Peyer's patch (tissue), 4 donors: ENCODE results near the gene BABAM1. TPM values are rescaled to one million over a fixed set of nuclear protein-coding genes. Genes with fewer than 3 reads are reported as not detected.

Experiments
- DNase-seq, 3 donors: peaks; one replicate each; pipeline ENCODE4 v3.0.0-alpha.2; 2017 to 2019
- H3K27ac ChIP-seq, 4 donors: fragments of 200-600 bp; sonication (generic); one replicate each; pipeline ENCODE4 v1.5.1; 2016 to 2019
- H3K27me3 ChIP-seq, 2 donors: fragments of 200-600 bp; sonication (generic); one replicate each; pipeline ENCODE4 v1.5.1; 2019
- H3K36me3 ChIP-seq, 3 donors: fragments of 200-600 bp; sonication (generic); one replicate each; pipeline ENCODE4 v1.5.1; 2016 to 2019
- H3K4me1 ChIP-seq, 4 donors: fragments of 200-600 bp; sonication (generic); one replicate each; pipeline ENCODE4 v1.5.1; 2016 to 2019
- H3K4me3 ChIP-seq, 4 donors: fragments of 200-600 bp; sonication (generic); 1 replicate in 3 of 4; 2 replicates in 1 of 4; pipeline ENCODE4 v1.5.1; 2016 to 2019; ENCODE audit warnings: mild to moderate bottlenecking in 1 of 4
- H3K9me3 ChIP-seq, 4 donors: fragments of 200-600 bp; sonication (generic); one replicate each; pipeline ENCODE4 v1.5.1; 2016 to 2019; ENCODE audit warnings: mild to moderate bottlenecking in 1 of 4
- POLR2A ChIP-seq, 2 donors: fragments of 450-650 bp; IDR thresholded peaks; one replicate each; pipeline ENCODE4 v1.5.1; 2017; ENCODE audit warnings: antibody characterized with exemption in 2 of 2, mild to moderate bottlenecking in 2 of 2, moderate library complexity in 2 of 2
- total RNA-seq, 4 donors: library from RNA; depleted of rRNA; stranded (reverse); fragments of >200 nt; gene quantifications; one replicate each; pipeline ENCODE4 v1.1.0, GENCODE V29; 2016
- TF ChIP-seq, protein P1 (sequence below), 6 experiments: fragments of 450-650 bp in 4 of 6; fragments of 200-600 bp in 2 of 6; sonication (generic) in 1 of 6; IDR thresholded peaks; one replicate each; pipeline ENCODE4 v1.5.1; 2017 to 2019; ENCODE audit warnings: antibody characterized with exemption in 6 of 6, mild to moderate bottlenecking in 3 of 6, moderate library complexity in 1 of 6

The BABAM1 gene
- total RNA-seq, 4 donors from 2014 or later = 51.8 to 174 (median 59.2) TPM

DNA sequence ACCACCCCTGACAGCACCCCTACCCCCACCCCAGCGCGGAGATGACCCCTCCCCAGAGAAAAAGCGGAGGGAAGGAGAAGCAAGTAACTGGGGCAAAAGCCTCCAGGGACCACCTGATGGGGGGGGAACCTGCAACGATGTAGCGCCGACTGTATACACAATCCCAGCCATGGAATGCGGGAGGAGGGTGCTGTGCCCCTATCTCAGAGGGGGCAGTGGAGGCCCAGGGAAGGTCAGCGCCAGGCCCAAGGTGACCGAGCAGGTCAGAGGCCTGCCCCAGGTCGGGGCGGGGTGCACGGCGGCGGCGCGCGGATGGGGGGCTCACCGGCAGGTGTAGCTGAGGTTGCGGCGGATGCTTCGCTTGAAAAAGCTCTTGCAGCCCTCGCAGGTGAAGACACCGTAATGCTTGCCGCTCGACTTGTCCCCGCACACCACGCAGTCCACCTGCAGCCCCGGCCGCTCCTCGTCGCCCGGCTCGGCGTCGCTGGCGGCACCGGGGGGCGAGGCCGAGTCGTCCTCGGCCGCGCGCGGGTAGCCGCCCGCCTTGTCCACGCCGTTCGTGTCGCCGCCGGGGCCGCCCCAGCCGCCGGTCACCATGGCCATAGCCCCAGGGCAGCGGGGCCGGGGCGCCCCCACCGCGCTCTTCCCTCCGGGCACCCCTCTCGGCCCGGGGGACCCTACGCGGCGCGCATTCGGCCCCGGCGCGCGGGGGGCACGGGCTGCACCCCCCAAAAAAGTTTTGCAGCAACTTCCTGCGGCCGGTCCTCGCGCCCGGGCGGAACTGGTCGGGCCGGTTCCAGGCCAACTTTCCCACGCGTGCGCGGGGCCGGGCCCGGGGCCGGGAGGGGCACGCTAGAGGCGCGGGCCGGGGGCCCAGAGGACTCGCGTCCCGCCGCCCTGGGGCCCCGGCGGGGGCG lies 22.4 kb upstream of the BABAM1 start:
- Histone ChIP-seq H3K9me3 (no peaks in the 10 kb centered on the region), H3K27me3 (no peaks in the 10 kb centered on the region), H3K27ac (peak overlapping the region; percentile 71 to 92 (median 85)), H3K36me3 (peaks cover 0 to 4% (median 0%) of the 10 kb centered on the region in 3 donors), H3K4me1 (peaks cover 7 to 66% (median 13%) of the 10 kb centered on the region in 4 donors), H3K4me3 (peak overlapping the region; percentile 57 to 93 (median 74))
- peak in 2 of 3 donors; percentile 64 for DNase-seq
- no peak for TF ChIP-seq POLR2A (IDR thresholded peaks at IDR 0.05)
- TF ChIP-seq, protein P1, sequence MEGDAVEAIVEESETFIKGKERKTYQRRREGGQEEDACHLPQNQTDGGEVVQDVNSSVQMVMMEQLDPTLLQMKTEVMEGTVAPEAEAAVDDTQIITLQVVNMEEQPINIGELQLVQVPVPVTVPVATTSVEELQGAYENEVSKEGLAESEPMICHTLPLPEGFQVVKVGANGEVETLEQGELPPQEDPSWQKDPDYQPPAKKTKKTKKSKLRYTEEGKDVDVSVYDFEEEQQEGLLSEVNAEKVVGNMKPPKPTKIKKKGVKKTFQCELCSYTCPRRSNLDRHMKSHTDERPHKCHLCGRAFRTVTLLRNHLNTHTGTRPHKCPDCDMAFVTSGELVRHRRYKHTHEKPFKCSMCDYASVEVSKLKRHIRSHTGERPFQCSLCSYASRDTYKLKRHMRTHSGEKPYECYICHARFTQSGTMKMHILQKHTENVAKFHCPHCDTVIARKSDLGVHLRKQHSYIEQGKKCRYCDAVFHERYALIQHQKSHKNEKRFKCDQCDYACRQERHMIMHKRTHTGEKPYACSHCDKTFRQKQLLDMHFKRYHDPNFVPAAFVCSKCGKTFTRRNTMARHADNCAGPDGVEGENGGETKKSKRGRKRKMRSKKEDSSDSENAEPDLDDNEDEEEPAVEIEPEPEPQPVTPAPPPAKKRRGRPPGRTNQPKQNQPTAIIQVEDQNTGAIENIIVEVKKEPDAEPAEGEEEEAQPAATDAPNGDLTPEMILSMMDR (IDR thresholded peaks at IDR 0.05) = no peak

DNA sequence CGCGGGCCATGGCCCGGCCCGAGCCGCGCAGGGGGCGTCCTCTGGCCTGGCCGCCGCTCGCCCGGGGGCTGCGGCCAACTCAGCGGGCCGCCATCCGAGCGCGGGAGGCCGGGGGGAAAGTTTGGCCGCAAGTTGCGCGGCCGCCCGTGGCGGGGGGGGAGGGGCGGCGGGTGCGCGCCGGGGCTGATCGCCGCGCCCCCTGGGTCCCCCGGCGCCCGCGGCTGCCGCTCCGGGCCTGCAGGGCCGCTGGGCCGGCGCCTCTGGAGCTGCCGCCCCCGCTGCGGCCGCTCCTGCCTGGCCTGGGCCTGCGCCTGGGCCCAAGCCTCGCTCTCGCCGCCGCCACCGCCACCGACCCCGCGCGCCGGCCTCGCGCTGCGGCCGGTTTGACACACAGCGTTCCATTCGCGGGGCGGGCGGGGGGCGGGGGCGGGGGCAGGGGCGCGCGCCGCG lies 21.7 kb upstream of the BABAM1 start, which contains the start of gene NR2F6:
NR2F6 (minus strand) TSS at position 385 of the 450 bp plus-strand sequence. CDS start 699 bp downstream, outside the sequence.
- Histone ChIP-seq H3K36me3 (peaks cover 0 to 4% (median 0%) of the 10 kb centered on the region in 3 donors), H3K4me1 (peaks cover 7 to 59% (median 13%) of the 10 kb centered on the region in 4 donors), H3K27ac (peak within 1 kb of the TSS; percentile 79 to 92 (median 90)), H3K4me3 (peak within 1 kb of the TSS; percentile 57 to 93 (median 74)), H3K27me3 (no peaks in the 10 kb centered on the region), H3K9me3 (no peaks in the 10 kb centered on the region)
- TF ChIP-seq POLR2A (IDR thresholded peaks at IDR 0.05) = peak in 1 of 2 donors; percentile 68
- TF ChIP-seq, protein P1 (IDR thresholded peaks at IDR 0.05) = no peak
- DNase-seq = no peak

DNA sequence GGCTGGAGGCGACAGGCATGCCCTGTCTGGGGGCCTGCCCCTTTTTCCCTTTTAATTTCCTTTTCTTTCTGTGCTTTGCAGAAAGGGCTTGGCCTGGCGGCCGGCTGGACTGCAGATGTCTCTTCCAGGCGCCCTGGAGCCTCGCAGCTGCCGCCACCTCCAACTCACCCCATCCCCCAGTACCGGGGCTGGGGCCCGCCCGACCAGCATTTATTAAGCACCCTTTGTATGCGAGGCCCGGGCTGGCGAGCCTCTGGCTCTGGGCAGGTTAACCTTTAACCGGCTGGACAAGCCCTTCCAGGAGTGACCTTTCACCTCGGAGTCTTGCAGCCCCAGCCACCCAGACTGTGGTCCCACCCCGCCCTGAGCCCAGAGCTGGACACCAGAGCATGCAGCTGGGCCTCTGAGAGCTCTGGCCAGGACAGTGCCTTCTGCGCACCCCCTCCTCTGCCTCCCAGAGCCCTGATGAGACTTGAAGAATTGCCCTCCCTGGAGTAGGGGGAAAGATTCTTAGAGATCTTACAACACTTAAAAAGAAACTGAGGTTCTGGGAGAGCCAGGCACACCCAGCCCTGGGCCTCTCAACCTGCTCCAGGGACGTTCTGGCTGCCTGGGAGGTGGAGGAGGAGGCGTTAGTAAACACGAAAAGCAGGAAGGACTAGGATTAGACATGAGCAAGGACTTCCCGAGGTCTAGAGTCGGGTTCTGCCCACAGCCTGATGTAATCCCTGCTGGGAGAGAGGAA lies 20.4 kb upstream of the BABAM1 start:
- H3K9me3 ChIP-seq = no peaks in the 10 kb centered on the region
- no peaks in the 10 kb centered on the region for H3K36me3 ChIP-seq
- no peaks in the 10 kb centered on the region for H3K27me3 ChIP-seq
- peaks cover 7 to 47% (median 13%) of the 10 kb centered on the region in 4 donors for H3K4me1 ChIP-seq
- TF ChIP-seq POLR2A (IDR thresholded peaks at IDR 0.05) = peak; percentile 9 to 27
- TF ChIP-seq, protein P1 (IDR thresholded peaks at IDR 0.05) = no peak
- H3K27ac ChIP-seq = peak overlapping the region; percentile 79 to 92 (median 90)
- peak in 2 of 3 donors; percentile 79 for DNase-seq
- H3K4me3 ChIP-seq = peak overlapping the region; percentile 57 to 93 (median 74)

DNA sequence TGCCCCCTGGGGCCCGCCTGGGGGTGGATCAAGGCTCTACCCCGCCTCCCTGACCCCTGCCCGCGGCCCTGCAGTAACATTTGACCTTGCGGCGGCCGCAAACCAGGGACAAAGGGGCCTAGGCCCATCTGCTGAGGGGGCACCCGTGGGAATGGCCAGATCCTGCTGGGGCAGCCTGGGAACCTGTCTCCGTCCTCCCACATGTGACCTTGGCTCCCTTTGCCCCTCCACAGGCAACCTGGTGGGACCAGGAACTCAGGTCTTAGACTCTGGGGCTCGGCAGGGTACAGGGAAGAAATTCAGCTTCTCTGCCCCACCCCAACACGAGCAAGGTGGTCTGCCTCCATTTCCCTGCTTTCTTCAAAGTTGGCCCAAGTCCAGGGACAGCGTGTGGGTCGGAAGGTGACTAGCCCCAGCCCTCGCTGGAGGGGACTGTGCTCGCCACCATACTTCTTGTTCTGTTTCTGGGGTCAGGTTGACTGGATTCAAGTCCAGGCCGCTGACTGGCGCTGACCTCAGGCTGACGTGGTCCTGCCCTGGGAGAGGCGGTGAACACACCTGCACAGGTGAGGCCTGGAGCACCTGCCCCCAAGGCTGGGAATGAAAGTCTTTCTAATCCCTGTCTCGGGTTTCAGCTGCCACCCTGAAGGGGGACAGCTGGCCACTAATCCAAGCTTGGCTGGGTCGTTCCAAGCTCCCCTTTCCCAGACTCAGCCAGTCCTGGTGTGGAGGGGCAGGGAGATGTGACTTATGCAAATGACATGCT lies 19.0 kb upstream of the BABAM1 start:
- Histone ChIP-seq H3K27ac (peak overlapping the region in 3 of 4 donors; percentile 67 to 88 (median 79)), H3K36me3 (no peaks in the 10 kb centered on the region), H3K4me1 (peaks cover 7 to 34% (median 13%) of the 10 kb centered on the region in 4 donors), H3K9me3 (no peaks in the 10 kb centered on the region), H3K4me3 (no peak overlapping the region), H3K27me3 (no peaks in the 10 kb centered on the region)
- DNase-seq = peak in 2 of 3 donors; percentile 75 to 82
- TF ChIP-seq, protein P1 (IDR thresholded peaks at IDR 0.05) = no peak
- TF ChIP-seq POLR2A (IDR thresholded peaks at IDR 0.05) = peak in 1 of 2 donors; percentile 21
